ENCODE measurements around the gene STIL.

Gene STIL

GRCh38 chr1:47222476-47222875 is 91.5 kb downstream of the STIL start:
- TF ChIP-seq GATA2 (IDR thresholded peaks at IDR 0.05; ENCODE audit: low read depth, low read length) (no peak), GATA3 (IDR thresholded peaks at IDR 0.05; ENCODE audit: low read depth, low read length) (no peak)

GRCh38 chr1:47219590-47220220 is 94.2 kb downstream of the STIL start:
- no peak for TF ChIP-seq GATA3 (IDR thresholded peaks at IDR 0.05; ENCODE audit: low read depth, low read length)
- no peak for TF ChIP-seq GATA2 (IDR thresholded peaks at IDR 0.05; ENCODE audit: low read depth, low read length)

GRCh38 chr1:47219001-47219400 is 94.9 kb downstream of the STIL start:
- TF ChIP-seq GATA2 (IDR thresholded peaks at IDR 0.05; ENCODE audit: low read depth, low read length): no peak

GRCh38 chr1:47216278-47217059 is 97.5 kb downstream of the STIL start:
- no peak for TF ChIP-seq GATA2 (IDR thresholded peaks at IDR 0.05; ENCODE audit: low read depth, low read length)

- TF ChIP-seq GATA3 (IDR thresholded peaks at IDR 0.05; ENCODE audit: low read depth, low read length) (no peak), GATA2 (IDR thresholded peaks at IDR 0.05; ENCODE audit: low read depth, low read length) (no peak)
Measured at GRCh38 chr1:47215713-47216112, 98.2 kb downstream of the STIL start.

GRCh38 chr1:47214549-47214948 is 99.4 kb downstream of the STIL start:
- no peak for TF ChIP-seq GATA2 (IDR thresholded peaks at IDR 0.05; ENCODE audit: low read depth, low read length)
- TF ChIP-seq GATA3 (IDR thresholded peaks at IDR 0.05; ENCODE audit: low read depth, low read length): no peak

- no peak for TF ChIP-seq GATA2 (IDR thresholded peaks at IDR 0.05; ENCODE audit: low read depth, low read length)
- TF ChIP-seq GATA3 (IDR thresholded peaks at IDR 0.05; ENCODE audit: low read depth, low read length): no peak
Measured at GRCh38 chr1:47213230-47213963, 100.5 kb downstream of the STIL start.

GRCh38 chr1:47212636-47213229 is 101.2 kb downstream of the STIL start:
- TF ChIP-seq GATA2 (IDR thresholded peaks at IDR 0.05; ENCODE audit: low read depth, low read length): no peak
- no peak for TF ChIP-seq GATA3 (IDR thresholded peaks at IDR 0.05; ENCODE audit: low read depth, low read length)

- no peak for TF ChIP-seq GATA2 (IDR thresholded peaks at IDR 0.05; ENCODE audit: low read depth, low read length)
- TF ChIP-seq GATA3 (IDR thresholded peaks at IDR 0.05; ENCODE audit: low read depth, low read length): no peak
Measured at GRCh38 chr1:47211796-47212269, 102.1 kb downstream of the STIL start.

- no peak for TF ChIP-seq GATA3 (IDR thresholded peaks at IDR 0.05; ENCODE audit: low read depth, low read length)
- TF ChIP-seq GATA2 (IDR thresholded peaks at IDR 0.05; ENCODE audit: low read depth, low read length): no peak
Measured at GRCh38 chr1:47210666-47211065, 103.3 kb downstream of the STIL start.

GRCh38 chr1:47209725-47210325 is 104.1 kb downstream of the STIL start:
- TF ChIP-seq GATA2 (IDR thresholded peaks at IDR 0.05; ENCODE audit: low read depth, low read length): no peak
- no peak for TF ChIP-seq GATA3 (IDR thresholded peaks at IDR 0.05; ENCODE audit: low read depth, low read length)

- no peak for TF ChIP-seq GATA3 (IDR thresholded peaks at IDR 0.05; ENCODE audit: low read depth, low read length)
- no peak for TF ChIP-seq GATA2 (IDR thresholded peaks at IDR 0.05; ENCODE audit: low read depth, low read length)
Measured at GRCh38 chr1:47209091-47209490, 104.9 kb downstream of the STIL start.

- TF ChIP-seq GATA2 (IDR thresholded peaks at IDR 0.05; ENCODE audit: low read depth, low read length) (no peak), GATA3 (IDR thresholded peaks at IDR 0.05; ENCODE audit: low read depth, low read length) (no peak)
Measured at GRCh38 chr1:47208374-47208850, 105.5 kb downstream of the STIL start.
